OCI-LY7 (cell line): Measurements from ENCODE around the gene CCDC8.

Experiments
- CTCF ChIP-seq: fragments of 200-600 bp; sonication (generic); conservative IDR thresholded peaks from 2 replicates; pipeline ENCODE4 v1.5.1; 2014; ENCODE audit warnings: mild to moderate bottlenecking, antibody characterized with exemption, low read length, moderate library complexity, mixed read lengths
- EZH2phosphoT487 ChIP-seq: fragments of 200-600 bp; sonication (generic); IDR thresholded peaks from 2 replicates; pipeline ENCODE4 v1.6.1; 2018; ENCODE audit warnings: low read depth, borderline replicate concordance, mild to moderate bottlenecking, mixed run types, antibody characterized with exemption, low read length, moderate library complexity, mixed read lengths

DNA sequence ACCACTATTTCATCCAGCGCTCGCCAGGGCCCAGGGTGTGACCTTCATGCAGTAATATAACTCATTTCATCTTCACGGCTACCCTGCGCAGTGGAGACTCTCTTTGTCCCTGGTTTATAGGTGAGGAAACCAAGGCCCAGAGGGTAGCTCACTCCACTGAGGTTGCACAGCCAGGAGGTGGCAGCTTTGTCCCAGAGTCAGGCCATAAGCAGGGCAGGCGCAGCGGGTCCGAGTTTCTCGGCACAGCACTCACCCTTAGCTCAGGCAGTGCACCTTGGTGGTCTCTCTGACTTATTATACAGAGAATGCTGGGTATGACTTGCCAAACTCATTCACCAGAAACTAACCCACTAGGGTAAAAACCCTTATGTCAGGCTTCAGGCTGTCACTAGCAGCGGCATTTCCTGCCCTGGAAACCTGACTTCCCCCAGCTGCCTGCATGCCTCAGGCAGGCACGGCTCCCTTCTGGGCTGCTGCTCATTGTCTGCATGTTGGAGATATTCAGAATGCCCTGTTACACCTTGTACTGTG lies 41.9 kb downstream of the CCDC8 start:
- TF ChIP-seq CTCF, result 0 out of 2 replicates have a peak, but pooled peaks have one; percentile 24
- TF ChIP-seq EZH2phosphoT487, result no peak
